Stimulated activated CD4-positive, alpha-beta T cell treated with anti-CD3 and anti-CD28 coated beads, TNF-alpha, amount 100 ng/mL, for 4 hours (primary cell): ENCODE measurements around the gene ALDH7A1.

ENCODE experiments used
- DNase-seq, 3 experiments: peaks; one replicate each; pipeline ENCODE4 v3.0.0-alpha.2; 2020; ENCODE audit warnings: low read depth in 3 of 3

Gene ALDH7A1

DNA sequence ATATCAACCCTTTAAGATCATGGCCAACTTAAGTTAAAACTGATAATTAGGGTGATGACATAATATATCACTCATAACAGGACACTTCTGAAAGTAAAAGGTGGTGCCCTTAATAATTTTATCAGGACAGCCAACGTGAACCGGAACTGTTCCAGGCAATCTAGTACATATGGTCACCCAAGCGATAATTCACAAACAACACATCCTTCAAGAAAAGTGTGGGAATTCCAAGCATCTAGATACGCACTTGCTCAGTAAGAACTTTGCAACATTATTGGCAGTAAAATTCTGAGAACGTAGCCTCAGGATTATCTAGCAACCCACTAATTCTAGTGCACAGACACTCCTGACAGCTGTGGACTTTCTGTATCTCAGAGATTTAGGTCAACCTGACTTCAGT is 85.7 kb downstream of the ALDH7A1 start:
- no peak for DNase-seq

DNA sequence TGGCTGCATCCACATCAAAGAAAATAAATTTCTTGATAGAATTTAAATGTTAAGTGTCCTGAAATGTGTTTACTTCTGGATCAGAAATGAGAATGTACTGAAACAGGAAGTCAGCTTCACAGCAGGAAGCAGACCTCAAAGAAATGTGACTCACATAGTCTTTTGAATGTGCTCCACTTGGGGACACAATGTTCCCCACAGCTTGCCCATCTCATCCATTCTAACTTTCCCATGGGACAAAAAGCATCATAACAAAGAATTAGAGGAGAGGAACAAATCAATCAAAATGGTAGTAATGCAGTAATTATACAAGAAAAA is 86.1 kb downstream of the ALDH7A1 start:
- no peak for DNase-seq

DNA sequence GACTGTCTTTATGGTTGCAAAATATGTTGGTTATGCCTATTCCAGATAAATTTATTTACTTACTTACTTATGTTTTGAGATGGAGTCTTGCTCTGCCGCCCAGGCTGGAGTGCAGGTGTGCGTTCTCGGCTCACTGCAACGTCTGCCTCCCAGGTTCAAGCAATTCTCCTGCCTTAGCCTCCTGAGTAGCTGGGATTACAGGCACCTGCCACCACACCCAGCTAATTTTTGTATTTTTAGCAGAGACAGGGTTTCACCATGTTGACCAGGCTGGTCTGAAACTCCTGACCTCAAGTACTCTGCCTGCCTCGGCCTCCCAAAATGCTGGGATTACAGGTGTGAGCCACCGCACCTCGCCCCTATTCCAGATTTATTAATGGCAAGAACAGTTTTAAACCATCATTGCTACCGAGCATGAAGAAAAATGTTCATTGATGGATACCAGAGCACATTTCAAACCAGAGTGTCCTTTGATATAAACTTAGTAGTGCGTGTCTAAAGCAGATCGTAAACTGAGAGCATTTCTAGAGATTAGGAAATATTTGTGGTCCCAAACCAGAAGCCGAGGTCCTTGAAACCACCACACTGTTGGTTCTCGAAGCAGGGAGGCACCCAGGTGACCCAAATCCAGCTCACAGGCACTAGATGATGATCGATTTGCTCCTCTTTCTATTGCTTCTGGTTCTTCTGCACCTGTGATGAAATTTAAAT is 86.6 kb downstream of the ALDH7A1 start:
- DNase-seq: no peak

DNA sequence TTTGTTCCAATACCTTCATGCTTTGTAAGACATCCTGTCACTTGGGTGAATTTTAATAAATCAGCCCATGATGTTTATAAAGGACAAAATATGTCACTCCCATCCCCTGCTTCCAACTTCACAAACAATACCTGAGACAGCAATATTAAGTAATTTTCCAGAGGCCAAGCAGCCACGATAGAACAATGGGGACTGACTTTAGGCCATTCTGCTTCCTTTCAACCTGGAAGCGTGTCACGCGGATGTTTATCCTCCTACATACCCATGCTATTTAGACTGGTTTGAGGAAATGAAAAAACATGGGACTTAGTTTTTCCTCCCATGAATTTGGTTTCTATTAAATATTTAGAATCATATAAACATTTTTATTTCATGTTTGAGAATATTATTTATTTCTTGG is 88.9 kb downstream of the ALDH7A1 start:
- DNase-seq: no peak

DNA sequence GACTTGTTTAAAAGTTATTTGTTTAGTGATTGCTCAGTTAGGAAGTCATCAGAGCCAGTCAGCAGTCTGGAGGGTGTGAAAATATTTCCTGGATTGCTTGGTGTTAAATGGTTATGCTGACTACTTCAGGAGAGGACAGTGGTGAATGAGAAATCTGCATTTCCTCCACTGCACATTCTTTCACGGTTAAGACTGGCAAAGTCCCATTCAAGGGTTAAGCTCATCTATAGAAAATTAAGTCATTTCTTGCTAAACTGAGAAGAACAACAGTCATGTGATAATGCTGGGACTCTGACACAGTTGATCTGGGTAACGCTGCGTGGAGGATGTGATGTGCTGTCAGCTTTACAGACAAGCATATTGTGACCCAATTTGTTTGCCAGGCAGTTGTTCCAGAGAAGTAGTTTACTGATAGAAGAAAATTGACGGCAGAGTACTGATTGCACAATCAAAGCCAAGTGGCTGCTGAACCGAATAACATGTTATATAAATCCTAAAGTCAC is 91.4 kb downstream of the ALDH7A1 start:
- DNase-seq: no peak

DNA sequence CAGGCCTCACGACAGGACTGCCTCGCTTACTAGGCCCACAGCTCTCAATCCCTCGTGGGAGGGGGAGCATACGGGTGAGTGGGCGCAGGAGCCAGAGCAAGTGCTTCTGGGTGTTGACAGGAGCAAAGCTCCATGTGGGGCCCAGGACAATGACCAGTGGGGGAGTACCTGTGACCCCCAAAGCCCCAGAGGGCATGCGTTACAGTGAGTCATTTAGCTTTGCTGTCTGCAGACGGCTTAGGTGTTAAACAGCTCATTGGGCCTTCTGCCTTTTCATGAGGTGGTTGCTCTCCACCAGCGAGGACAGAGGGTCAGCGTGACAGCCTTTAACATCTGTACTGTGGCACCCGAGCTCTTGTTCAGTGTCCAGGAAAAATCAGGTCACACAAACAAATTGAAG is 93.6 kb downstream of the ALDH7A1 start:
- DNase-seq: no peak

DNA sequence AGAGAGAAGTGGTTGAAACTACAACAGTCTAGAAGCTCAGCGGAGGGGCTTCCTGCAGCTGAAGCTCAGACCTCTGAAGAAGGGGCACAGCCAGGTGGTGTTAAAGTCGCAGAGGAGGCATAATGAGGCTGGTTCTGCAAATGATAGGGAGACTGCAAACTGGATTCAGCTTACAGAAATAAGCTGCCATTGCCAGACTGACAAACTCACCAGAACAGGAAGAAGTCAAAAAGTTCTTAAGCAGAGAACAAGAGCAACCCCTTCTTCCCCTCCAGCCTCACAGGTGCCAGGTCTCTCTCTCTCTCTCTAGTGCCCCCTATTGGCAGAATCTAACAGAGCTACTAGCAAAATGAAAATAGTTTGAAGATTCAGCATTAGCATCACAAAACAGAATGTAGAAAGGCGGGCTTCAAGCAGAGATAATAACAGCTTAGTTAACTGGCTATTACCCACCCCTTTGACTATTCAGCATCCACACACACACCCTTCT is 95.1 kb downstream of the ALDH7A1 start:
- DNase-seq: no peak

DNA sequence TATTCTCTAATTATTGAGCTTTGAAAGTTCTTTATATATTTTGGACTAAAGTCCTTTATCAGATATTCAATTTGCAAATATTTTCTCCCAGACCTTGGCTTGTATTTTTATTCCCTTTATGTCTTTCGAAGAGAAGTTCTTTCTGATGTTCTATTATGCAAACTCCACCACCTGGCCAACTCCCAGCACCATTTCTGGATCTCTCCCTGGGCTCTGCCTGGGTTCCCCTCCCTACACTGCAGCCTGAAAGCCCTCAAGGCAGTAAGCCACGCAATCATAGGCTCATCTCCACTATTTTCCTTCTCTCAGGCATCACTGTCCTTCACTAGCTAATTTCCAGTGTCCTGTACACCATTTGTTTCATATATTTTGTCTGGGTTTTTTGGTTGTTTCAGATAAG is 95.7 kb downstream of the ALDH7A1 start:
- no peak for DNase-seq

DNA sequence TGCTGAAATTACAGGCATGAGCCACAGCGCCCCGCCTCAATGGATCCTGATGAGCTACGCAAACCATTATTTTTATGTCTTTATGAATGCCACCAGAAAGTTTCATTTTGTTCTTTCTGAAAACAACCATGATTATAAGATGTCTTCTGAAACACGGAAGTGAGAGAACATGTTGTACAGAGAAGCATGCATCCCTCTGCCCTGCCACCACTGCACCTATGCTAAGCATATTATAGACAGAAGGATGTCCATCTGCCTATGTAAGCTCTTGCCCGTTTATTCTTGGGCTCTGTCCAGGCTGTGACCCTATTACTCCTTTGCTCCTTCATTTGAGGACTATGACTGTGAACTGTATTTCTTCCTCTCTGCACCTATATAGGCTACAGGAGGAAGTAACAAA is 97.5 kb downstream of the ALDH7A1 start:
- no peak for DNase-seq

DNA sequence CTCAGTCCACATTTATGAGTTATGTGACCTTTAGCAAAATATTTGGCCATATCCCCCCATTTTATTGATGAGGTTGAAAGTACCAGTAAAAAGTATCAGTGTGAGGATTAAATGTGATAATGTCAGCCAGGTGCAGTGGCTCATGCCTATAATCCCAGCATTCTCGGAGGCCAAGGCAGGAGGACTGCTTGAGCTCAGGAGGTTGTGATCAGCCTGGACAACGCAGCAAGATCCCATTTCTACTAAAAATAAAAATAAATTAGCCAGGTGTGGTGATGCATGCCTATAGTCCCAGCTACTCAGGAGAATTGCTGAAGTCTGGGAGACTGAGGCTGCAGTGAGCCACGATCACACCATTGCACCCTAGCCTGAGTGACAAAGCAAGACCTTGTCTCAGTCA is 100.6 kb downstream of the ALDH7A1 start:
- no peak for DNase-seq

DNA sequence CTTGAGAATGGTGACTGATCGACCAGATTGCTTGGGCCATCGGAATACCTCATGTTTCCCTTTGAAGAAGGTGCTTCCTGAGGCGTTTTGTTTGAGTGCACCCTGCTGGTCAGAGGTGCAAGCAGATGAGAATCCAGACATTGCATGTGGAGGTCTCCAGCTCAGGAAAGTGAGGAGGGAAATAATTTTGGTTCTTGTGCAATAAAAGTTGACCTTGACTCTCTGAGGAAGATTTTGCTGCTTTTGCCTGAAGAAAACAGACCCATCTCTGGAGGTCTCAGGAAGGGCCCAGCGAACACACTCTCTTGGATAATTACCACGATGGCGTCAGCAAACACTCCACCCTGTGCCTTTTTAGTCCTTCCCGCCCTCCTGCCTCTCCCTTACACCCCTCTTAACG is 102.1 kb downstream of the ALDH7A1 start:
- DNase-seq: no peak

DNA sequence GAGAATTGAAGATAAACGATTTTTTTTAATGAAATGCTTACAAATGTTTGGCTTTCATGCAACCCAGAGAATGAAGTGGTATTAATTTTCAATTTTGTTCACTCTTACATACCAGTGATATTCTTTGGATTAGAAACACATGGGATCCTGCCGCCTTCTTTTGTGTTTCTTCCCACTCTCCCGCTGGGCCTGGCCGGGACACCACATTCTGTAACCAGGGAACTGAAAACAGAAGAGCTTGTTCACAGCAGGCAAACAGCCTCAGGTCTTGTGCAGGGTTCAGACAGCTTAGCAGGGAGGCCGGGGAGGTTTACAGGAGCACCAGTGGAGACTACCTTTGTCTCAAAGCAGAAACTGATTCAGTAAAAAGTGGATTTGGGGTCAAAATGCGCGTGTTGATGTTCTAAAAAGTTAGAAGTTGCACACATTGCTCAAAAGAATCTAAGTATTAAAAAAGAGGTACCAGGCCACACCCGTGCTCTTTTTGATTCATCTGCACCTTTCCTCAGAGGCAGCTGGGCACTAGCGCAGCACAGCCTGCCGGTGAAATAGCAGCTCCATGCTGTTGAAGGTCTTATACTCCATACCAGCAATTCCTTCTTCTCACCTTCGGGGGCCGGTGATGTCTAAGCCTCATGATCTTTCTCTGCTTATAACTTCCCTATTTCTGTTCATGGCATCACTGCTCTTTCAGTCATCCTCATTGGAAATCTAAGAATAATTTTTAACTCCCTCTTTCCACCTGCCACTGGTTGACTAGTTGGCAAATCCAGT is 104.7 kb downstream of the ALDH7A1 start:
- no peak for DNase-seq

DNA sequence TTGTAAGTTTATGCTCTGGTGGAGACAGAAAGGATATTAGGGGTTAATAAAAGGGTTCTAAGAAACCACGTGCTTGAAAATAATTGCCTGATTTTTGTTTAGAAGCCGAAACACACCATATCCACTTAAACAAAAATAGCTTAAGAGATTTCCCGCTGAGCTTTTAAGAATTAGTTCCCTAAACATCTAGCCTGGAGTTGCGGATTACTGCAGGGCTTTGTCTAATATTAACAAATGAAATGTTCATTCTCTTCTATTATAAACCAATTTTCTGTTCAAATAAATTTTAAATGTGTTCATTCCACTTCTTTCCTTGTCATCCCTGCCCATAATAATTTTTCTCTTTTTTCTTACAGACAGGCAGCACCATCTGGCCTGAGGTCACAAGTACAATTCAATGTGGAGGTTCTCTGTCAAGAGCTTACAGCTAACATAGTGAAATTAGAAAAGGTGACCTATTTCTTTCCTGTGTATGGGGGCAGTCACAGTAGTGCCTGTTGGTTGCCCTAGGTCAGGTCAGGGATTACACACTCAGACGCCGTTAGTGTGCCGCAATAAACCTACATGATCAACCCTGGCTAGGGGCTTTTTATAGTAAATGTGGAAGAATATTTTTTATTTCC is 106.5 kb downstream of the ALDH7A1 start:
- no peak for DNase-seq

DNA sequence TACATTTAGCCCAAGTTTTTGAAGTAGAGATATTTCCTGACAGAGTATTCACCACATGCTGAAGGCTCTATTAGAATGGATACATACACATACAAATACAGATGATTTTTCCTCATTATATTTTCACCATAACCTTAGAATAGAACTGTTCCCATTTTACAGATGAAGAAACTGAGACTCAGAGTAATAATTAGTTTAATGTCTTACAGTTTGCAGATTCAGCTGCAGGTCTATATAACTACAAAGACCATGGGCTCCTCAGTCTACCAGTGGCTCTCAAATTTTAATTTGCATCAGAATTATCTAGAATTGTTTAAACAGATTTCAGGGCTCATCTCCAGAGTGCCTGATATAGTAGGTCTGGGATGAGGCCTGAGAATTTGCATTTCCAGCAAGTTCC is 107.4 kb downstream of the ALDH7A1 start:
- no peak for DNase-seq

DNA sequence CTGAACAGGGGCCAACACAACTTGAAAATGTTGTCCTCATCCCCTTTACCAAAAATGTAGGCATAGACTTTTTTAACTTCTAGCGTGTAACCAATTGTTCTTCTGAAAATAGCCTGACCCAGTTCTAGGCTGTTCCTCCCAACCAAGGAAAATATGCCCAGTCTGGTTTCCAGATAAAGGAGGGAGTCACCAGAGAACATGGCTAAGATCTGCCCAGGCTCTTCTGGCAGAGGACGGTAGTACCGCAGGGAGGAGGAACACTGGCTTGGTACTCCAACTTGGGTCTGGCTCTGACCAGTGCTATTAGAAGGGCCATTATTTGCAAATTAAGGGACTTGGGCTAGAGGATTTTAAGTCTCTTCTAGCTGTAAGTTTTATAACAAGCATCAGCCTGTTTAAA is 108.7 kb downstream of the ALDH7A1 start:
- DNase-seq: no peak

DNA sequence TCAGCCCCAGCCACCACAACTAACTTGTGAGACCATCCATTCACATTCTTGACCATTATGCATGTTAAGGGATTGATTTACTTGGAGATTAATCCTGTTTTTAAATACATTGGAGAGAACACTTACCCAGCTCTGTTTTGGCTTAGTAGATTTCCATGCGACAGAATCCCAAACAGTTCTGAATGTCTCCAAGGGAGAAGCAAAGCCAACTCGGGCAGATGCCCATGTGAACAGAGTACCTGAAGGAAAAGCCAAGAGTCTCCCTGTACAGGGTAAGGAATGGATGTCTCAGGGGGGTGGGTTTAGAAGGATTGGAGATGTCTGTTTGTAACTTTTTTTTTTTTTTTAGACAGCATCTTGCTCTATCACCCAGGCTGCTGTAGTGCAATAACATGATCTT is 110.8 kb downstream of the ALDH7A1 start:
- no peak for DNase-seq

DNA sequence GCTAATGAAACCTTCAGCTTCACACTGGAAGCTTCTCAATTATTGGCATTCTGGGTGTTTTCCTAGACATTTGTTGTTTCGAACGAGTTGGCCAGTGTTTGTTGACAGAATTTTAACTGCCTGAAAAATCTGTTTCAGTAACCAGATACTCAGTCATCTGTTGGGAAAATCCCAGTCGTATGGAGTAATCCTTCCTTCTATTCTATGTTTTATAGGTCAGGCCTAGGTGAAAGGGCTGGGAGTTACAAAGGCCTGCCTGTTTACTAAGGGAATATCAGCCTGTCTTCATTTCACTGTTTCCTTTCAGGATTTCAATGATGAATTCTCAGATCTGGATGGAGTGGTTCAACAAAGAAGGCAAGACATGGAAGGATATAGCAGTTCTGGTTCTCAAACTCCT is 111.9 kb downstream of the ALDH7A1 start:
- DNase-seq: no peak

DNA sequence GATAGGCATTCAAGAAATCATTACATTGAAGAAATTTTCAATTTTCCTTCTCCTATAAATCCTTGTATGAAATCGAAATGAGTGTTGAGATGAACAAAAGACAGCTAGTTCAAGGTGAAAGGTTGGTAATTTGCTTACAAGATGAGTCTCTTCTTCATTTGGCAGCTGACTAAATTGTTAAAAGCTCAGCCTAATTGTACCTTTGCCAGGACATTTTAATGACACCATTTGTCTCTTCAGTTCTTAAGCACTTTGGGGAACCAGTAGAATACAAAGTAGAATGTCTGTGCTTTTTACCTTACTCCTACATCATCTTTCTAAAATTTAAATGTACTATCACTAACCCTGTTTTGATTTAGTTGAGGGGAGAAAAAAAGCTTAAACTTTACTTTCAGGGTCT is 112.4 kb downstream of the ALDH7A1 start:
- no peak for DNase-seq

DNA sequence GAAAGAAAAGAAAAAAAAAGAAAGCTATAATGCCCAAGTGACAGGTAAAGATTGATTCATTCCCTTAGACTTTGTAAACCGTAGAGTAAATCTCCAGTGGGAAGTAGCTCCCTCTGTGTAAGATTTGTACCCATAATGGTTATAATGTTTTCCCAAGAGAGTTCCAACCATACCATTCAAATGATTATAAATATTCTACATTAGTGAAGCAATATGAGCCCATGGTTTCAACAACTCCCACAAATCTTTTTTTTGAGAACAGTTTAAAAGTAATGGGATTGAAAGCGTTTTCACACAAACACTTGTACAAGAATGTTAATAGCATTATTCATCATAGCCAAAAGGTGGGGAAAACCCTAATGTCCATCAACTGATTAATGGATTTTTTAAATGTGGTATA is 113.8 kb downstream of the ALDH7A1 start:
- no peak for DNase-seq
